ENCODE measurements around the gene PPFIBP2.
"Not testable (repeated sequence)": the region's sequence is repeated elsewhere in the genome, so short reads cannot be mapped to it uniquely, and the experiment has no call there.

The PPFIBP2 gene

DNA sequence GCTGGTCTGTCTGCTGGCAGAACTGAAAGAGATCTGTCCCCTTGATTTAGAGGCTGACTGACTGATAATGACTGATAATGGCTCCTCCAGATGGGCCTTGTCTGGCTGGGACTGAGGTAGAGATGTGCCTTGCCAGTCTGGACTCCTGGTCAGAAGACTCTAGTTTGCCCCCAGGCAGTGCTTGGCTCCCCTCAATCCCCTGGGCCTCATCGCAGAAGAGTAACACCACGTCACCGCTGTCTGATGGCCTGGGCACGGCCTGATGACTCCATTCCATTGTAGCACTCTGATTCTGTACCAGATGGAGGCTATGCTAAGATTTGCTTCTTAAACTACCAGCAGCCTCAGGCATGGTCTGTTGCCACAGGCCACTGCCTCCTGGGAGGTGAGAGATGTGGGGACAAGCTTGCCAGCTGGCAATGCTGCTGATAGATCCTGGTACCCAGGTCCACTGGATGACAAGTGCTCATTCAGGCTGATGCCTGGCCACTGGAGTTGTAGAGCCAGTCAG lies 140.5 kb downstream of the PPFIBP2 start:
- Histone ChIP-seq H3K27me3 (ENCODE audit: insufficient read depth, poor library complexity, severe bottlenecking) (no peaks in the 10 kb centered on the region), H3K4me1 (ENCODE audit: insufficient read depth, poor library complexity, severe bottlenecking) (no peaks in the 10 kb centered on the region), H3K36me3 (ENCODE audit: low read depth) (no peaks in the 10 kb centered on the region), H3K4me3 (ENCODE audit: severe bottlenecking) (no peak overlapping the region), H3K9me3 (ENCODE audit: severe bottlenecking) (no peaks in the 10 kb centered on the region), H3K27ac (ENCODE audit: poor library complexity, severe bottlenecking) (no peak overlapping the region)
- TF ChIP-seq CTCF (IDR thresholded peaks at IDR 0.05; ENCODE audit: poor library complexity, severe bottlenecking), result no peak
- DNase-seq (ENCODE audit: low spot score) (no peak), ATAC-seq (ENCODE audit: low read depth) (no peak)

GRCh38 chr11:7655253-7656217 lies 141.7 kb downstream of the PPFIBP2 start:
- no peaks in the 10 kb centered on the region for H3K27me3 ChIP-seq (ENCODE audit: insufficient read depth, poor library complexity, severe bottlenecking)
- no peak for ATAC-seq (ENCODE audit: low read depth)
- H3K36me3 ChIP-seq (ENCODE audit: low read depth), result no peaks in the 10 kb centered on the region
- no peak overlapping the region for H3K4me3 ChIP-seq (ENCODE audit: severe bottlenecking)
- H3K4me1 ChIP-seq (ENCODE audit: insufficient read depth, poor library complexity, severe bottlenecking), result no peaks in the 10 kb centered on the region
- no peak for TF ChIP-seq CTCF (IDR thresholded peaks at IDR 0.05; ENCODE audit: poor library complexity, severe bottlenecking)
- no peaks in the 10 kb centered on the region for H3K9me3 ChIP-seq (ENCODE audit: severe bottlenecking)
- DNase-seq (ENCODE audit: low spot score), result no peak
- H3K27ac ChIP-seq (ENCODE audit: poor library complexity, severe bottlenecking), result no peak overlapping the region

DNA sequence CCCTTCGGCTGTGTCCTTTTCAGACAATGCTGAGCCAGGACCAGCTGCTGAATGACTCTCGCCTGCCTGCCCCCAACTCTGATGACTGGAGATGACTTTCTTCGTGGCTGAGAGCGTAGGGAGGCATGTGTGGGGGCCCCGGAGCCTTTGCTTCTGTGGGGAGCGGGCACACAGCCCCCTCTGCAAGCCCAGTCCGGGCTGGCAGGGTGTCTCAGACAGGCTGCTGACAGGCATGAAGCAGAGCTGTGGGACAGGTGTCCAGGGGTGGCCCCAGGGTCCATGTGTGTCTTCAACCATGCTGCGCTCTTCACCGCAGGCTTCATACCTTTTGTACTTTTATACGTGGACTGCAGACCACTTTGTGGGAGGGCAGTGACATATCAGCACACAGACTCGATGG lies 142.9 kb downstream of the PPFIBP2 start:
- ATAC-seq (ENCODE audit: low read depth), result no peak

DNA sequence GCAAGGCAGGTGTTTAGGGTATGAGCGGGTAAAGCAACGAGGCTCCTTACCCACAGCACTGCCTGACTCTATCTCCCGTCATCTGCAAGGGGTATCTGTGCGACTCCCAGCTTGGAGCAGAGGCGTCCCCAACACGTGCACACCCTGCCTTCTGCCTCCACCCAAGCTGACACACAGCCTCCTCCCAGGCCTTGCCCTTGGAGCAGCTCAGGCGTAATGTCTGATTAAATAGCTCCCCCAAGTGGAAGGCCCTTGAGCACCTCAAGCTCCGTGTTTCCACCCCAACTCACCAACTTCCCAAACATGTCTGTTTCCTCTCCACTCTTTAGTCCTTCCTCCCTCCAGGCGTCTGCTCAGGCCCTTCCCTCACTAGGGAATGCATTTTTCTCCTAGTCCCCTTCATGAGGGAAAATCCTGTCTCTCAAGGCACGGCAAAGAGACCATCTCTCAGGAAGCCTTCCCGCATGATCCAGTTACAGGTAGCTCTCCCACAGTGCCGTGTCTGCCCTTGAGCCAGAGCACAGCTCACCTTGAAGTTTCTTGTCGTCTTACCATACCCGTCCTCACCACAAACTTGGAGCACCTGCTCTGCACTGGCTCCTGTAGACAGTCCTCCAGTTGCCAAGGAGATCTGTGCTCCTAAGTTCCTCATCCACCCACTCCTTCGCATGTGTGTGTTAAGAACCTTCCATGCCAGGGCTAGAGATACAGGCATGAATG lies 143.7 kb downstream of the PPFIBP2 start:
- Histone ChIP-seq H3K27ac (ENCODE audit: poor library complexity, severe bottlenecking) (no peak overlapping the region), H3K4me3 (ENCODE audit: severe bottlenecking) (no peak overlapping the region), H3K4me1 (ENCODE audit: insufficient read depth, poor library complexity, severe bottlenecking) (no peaks in the 10 kb centered on the region), H3K36me3 (ENCODE audit: low read depth) (no peaks in the 10 kb centered on the region), H3K27me3 (ENCODE audit: insufficient read depth, poor library complexity, severe bottlenecking) (no peaks in the 10 kb centered on the region), H3K9me3 (ENCODE audit: severe bottlenecking) (no peaks in the 10 kb centered on the region)
- DNase-seq (ENCODE audit: low spot score) (no peak), ATAC-seq (ENCODE audit: low read depth) (peak; percentile 90)
- peak; percentile 50 for TF ChIP-seq CTCF (IDR thresholded peaks at IDR 0.05; ENCODE audit: poor library complexity, severe bottlenecking)

More for the DNA sequence above, 142.9 kb downstream of the PPFIBP2 start:
- Histone ChIP-seq H3K4me1 (ENCODE audit: insufficient read depth, poor library complexity, severe bottlenecking) (no peaks in the 10 kb centered on the region), H3K27ac (ENCODE audit: poor library complexity, severe bottlenecking) (no peak overlapping the region), H3K27me3 (ENCODE audit: insufficient read depth, poor library complexity, severe bottlenecking) (no peaks in the 10 kb centered on the region), H3K36me3 (ENCODE audit: low read depth) (no peaks in the 10 kb centered on the region), H3K9me3 (ENCODE audit: severe bottlenecking) (no peaks in the 10 kb centered on the region), H3K4me3 (ENCODE audit: severe bottlenecking) (no peak overlapping the region)
- TF ChIP-seq CTCF (IDR thresholded peaks at IDR 0.05; ENCODE audit: poor library complexity, severe bottlenecking), result no peak
- no peak for DNase-seq (ENCODE audit: low spot score)

GRCh38 chr11:7663531-7663930 lies 149.7 kb downstream of the PPFIBP2 start:
- not testable (repeated sequence) for H3K4me1 ChIP-seq (ENCODE audit: insufficient read depth, poor library complexity, severe bottlenecking); H3K4me3 ChIP-seq (ENCODE audit: severe bottlenecking); ATAC-seq (ENCODE audit: low read depth); H3K27me3 ChIP-seq (ENCODE audit: insufficient read depth, poor library complexity, severe bottlenecking); H3K27ac ChIP-seq (ENCODE audit: poor library complexity, severe bottlenecking); H3K36me3 ChIP-seq (ENCODE audit: low read depth); H3K9me3 ChIP-seq (ENCODE audit: severe bottlenecking); DNase-seq (ENCODE audit: low spot score)

Data from RWPE2 (cell line).